HCT116 (cell line): ENCODE data around the gene BRIP1. TPM values are rescaled to one million over a fixed set of nuclear protein-coding genes. Genes with fewer than 3 reads are reported as not detected.

Experiments
- ATAC-seq: fragments of 200-7000 bp; cut with Tn5 transposase; 2 replicates; pipeline ENCODE4 v1.9.1; 2020; ENCODE audit warnings: mild to moderate bottlenecking, moderate library complexity
- BruUV-seq: library from RNA; stranded (reverse); fragments of 400-500 nt; replicated peaks from 2 replicates; lab custom pipeline; 2021; lab: Mats Ljungman, UMichigan
- CTCF ChIA-PET: fragments of 300-600 bp; sonication (Branson Sonifier 250); formaldehyde crosslinking; loops from one replicate; lab custom pipeline; 2021; ENCODE audit warnings: antibody characterized with exemption; lab: Charles Lee
- POLR2A ChIA-PET: fragments of 300-600, 350-600 bp; sonication (Branson Sonifier 250); formaldehyde crosslinking; loops from one replicate; lab custom pipeline; 2021; ENCODE audit warnings: antibody characterized with exemption; lab: Charles Lee
- RAD21 ChIA-PET, 2 experiments: fragments of 300-600 bp; sonication (Branson Sonifier 250); formaldehyde crosslinking; loops; one replicate each; lab custom pipeline; 2023; ENCODE audit warnings: low total read pairs in 2 of 2; ENCODE audit not compliant: uncharacterized antibody in 2 of 2, unreplicated experiment in 2 of 2, low non-redundant PET in 1 of 2; lab: Charles Lee
- DNase-seq: peaks from one replicate; pipeline ENCODE4 v3.0.0-alpha.2; 2010; ENCODE audit warnings: low read depth, low spot score
- H2AFZ ChIP-seq: fragments of 200-600 bp; shearing (Covaris generic), sonication (generic); 2 replicates; pipeline ENCODE4 v1.6.1; 2017; ENCODE audit warnings: low read depth, mixed run types, mixed read lengths, antibody characterized with exemption, low read length; ENCODE audit not compliant: poor library complexity, severe bottlenecking
- H3K27ac ChIP-seq: 2 replicates; pipeline ENCODE4 v1.5.1; 2012; ENCODE audit warnings: low read depth, low read length
- H3K27me3 ChIP-seq: fragments of 200-600 bp; sonication (generic); 2 replicates; pipeline ENCODE4 v1.6.1; 2016; ENCODE audit warnings: mixed run types, low read length, mixed read lengths; ENCODE audit not compliant: insufficient read depth
- H3K36me3 ChIP-seq, 2 experiments: fragments of 200-500 bp in 1 of 2; fragments of 200-600 bp in 1 of 2; sonication (Bioruptor generic) in 1 of 2; sonication (generic) in 1 of 2; 2 replicates each; pipeline versions ENCODE4 v1.5.1 to v1.6.1; 2014 to 2016; ENCODE audit warnings: low read length in 2 of 2, inconsistent platforms in 1 of 2, mixed read lengths in 1 of 2, mixed run types in 1 of 2; ENCODE audit not compliant: insufficient read depth in 2 of 2, control insufficient read depth in 1 of 2
- H3K4me1 ChIP-seq, 2 experiments: fragments of 200-600 bp in 1 of 2; sonication (generic) in 1 of 2; 2 replicates each; pipeline versions ENCODE4 v1.5.1 to v1.6.1; 2012 to 2017; ENCODE audit warnings: low read length in 2 of 2, inconsistent platforms in 1 of 2, mild to moderate bottlenecking in 1 of 2, mixed read lengths in 1 of 2, mixed run types in 1 of 2, moderate library complexity in 1 of 2; ENCODE audit not compliant: insufficient read depth in 2 of 2, control insufficient read depth in 1 of 2
- H3K4me2 ChIP-seq: fragments of 200-600 bp; sonication (generic); 2 replicates; pipeline ENCODE4 v1.6.1; 2017; ENCODE audit warnings: mixed run types, low read length, mixed read lengths
- H3K4me3 ChIP-seq, 2 experiments: fragments of 200-600 bp in 1 of 2; sonication (generic) in 1 of 2; replicated peaks in 1 of 2; 2 replicates each; pipeline ENCODE4 v1.5.1; 2011 to 2016; ENCODE audit warnings: low read length in 2 of 2, control low read depth in 1 of 2, low read depth in 1 of 2, mild to moderate bottlenecking in 1 of 2, mixed read lengths in 1 of 2, mixed run types in 1 of 2
- H3K79me2 ChIP-seq: fragments of 200-600 bp; sonication (generic); 2 replicates; pipeline ENCODE4 v1.6.1; 2017; ENCODE audit warnings: mild to moderate bottlenecking, mixed run types, low read length, moderate library complexity, mixed read lengths; ENCODE audit not compliant: insufficient read depth
- H3K9ac ChIP-seq: fragments of 200-600 bp; sonication (generic); 2 replicates; pipeline ENCODE4 v1.6.1; 2016; ENCODE audit warnings: low read length, mixed read lengths
- H3K9me2 ChIP-seq: fragments of 200-600 bp; sonication (generic), shearing (Covaris generic); 2 replicates; pipeline ENCODE4 v1.6.1; 2017; ENCODE audit warnings: mixed run types, mild to moderate bottlenecking, moderate library complexity; ENCODE audit not compliant: insufficient read depth
- H3K9me3 ChIP-seq, 2 experiments: fragments of 200-500 bp in 1 of 2; fragments of 200-600 bp in 1 of 2; sonication (Bioruptor generic) in 1 of 2; sonication (generic) in 1 of 2; 2 replicates each; pipeline ENCODE4 v1.6.1; 2014 to 2017; ENCODE audit warnings: low read length in 2 of 2, mixed read lengths in 2 of 2, inconsistent platforms in 1 of 2, low read depth in 1 of 2, mild to moderate bottlenecking in 1 of 2, mixed run types in 1 of 2, moderate library complexity in 1 of 2; ENCODE audit not compliant: control insufficient read depth in 1 of 2, insufficient read depth in 1 of 2
- H4K20me1 ChIP-seq: fragments of 200-600 bp; sonication (generic), shearing (Covaris generic); 2 replicates; pipeline ENCODE4 v1.6.1; 2017; ENCODE audit warnings: mixed run types, mild to moderate bottlenecking, moderate library complexity; ENCODE audit not compliant: insufficient read depth
- ATF3 ChIP-seq: IDR thresholded peaks from 2 replicates; pipeline ENCODE4 v1.6.1; 2012
- CBX3 ChIP-seq: IDR thresholded peaks from 2 replicates; pipeline ENCODE4 v1.6.1; 2012; ENCODE audit warnings: low read depth
- CEBPB ChIP-seq: IDR thresholded peaks from 2 replicates; pipeline ENCODE4 v1.6.1; 2012; ENCODE audit warnings: low read depth
- CTCF ChIP-seq, 3 experiments: fragments of 200-600 bp in 1 of 3; sonication (generic) in 1 of 3; IDR thresholded peaks in 2 of 3; conservative IDR thresholded peaks in 1 of 3; 2 replicates each; pipeline ENCODE4 v1.5.1; 2012 to 2017; ENCODE audit warnings: low read depth in 2 of 3, low read length in 2 of 3, antibody characterized with exemption in 1 of 3, borderline replicate concordance in 1 of 3, control low read depth in 1 of 3, mild to moderate bottlenecking in 1 of 3, mixed read lengths in 1 of 3, mixed run types in 1 of 3, moderate library complexity in 1 of 3; ENCODE audit not compliant: insufficient read depth in 1 of 3
- ELF1 ChIP-seq: IDR thresholded peaks from 2 replicates; pipeline ENCODE4 v1.6.1; 2012; ENCODE audit warnings: low read depth, borderline replicate concordance
- EZH2 ChIP-seq: fragments of 200-600 bp; sonication (generic); IDR thresholded peaks from 2 replicates; pipeline ENCODE4 v1.6.1; 2017; ENCODE audit warnings: antibody characterized with exemption, mixed run types
- POLR2A ChIP-seq: IDR thresholded peaks from 2 replicates; pipeline ENCODE4 v1.7.0; 2011; ENCODE audit warnings: borderline replicate concordance; ENCODE audit not compliant: insufficient read depth, insufficient read length; ENCODE audit errors: extremely low read depth
- POLR2AphosphoS5 ChIP-seq: IDR thresholded peaks from 2 replicates; pipeline ENCODE4 v1.6.1; 2011; ENCODE audit warnings: mild to moderate bottlenecking, low read depth, low read length, moderate library complexity
- YY1 ChIP-seq: IDR thresholded peaks from 2 replicates; pipeline ENCODE4 v1.6.1; 2011; ENCODE audit warnings: low read length, low read depth, moderate library complexity, mild to moderate bottlenecking; ENCODE audit not compliant: insufficient replicate concordance; ENCODE audit errors: extremely low read depth
- ZFX ChIP-seq: fragments of 450-650 bp; IDR thresholded peaks from 2 replicates; pipeline ENCODE4 v1.6.1; 2017
- intact Hi-C: fragments of 100-400 bp; cut with micrococcal nuclease; formaldehyde crosslinking; loops from 2 replicates; pipeline ENCODE4 v1.10.0; 2022
- total RNA-seq: library from RNA; stranded (reverse); gene quantifications from one replicate; pipeline ENCODE4 v1.2.1, GENCODE V29; 2021; ENCODE audit not compliant: unreplicated experiment

The BRIP1 gene
- total RNA-seq, 1 experiment from 2014 or later = 22.2 TPM

GRCh38 chr17:61734012-61734411 is 129.3 kb downstream of the BRIP1 start:
- peaks cover 5 to 13% of the 10 kb centered on the region in 2 experiments; a peak in 3 of 4 replicates for H3K9me3 ChIP-seq
- no peak overlapping the region for H3K4me2 ChIP-seq
- CTCF ChIA-PET = no interaction called here
- ATAC-seq = no peak
- intact Hi-C loops = no loop called here
- no peak overlapping the region for H3K4me3 ChIP-seq
- no peaks in the 10 kb centered on the region for H3K9me2 ChIP-seq
- no peaks in the 10 kb centered on the region for H3K27me3 ChIP-seq
- peaks cover 1 to 21% of the 10 kb centered on the region in 2 experiments; a peak in 1 of 4 replicates for H3K36me3 ChIP-seq
- DNase-seq = no peak
- no peaks in the 10 kb centered on the region for H3K4me1 ChIP-seq
- no peak overlapping the region for H2AFZ ChIP-seq
- POLR2A ChIA-PET = no interaction called here
- RAD21 ChIA-PET = no interaction called here
- TF ChIP-seq ZFX = no peak
- no peak for TF ChIP-seq ATF3
- TF ChIP-seq POLR2A = no peak
- TF ChIP-seq POLR2AphosphoS5 = no peak
- no peak for TF ChIP-seq EZH2
- no peak for TF ChIP-seq ELF1
- no peak for TF ChIP-seq CTCF (IDR thresholded peaks at IDR 0.05 in 2 of 3, conservative IDR thresholded peaks at IDR 0.05 in 1 of 3; ENCODE audit: borderline replicate concordance in 1 of 3, insufficient read depth in 1 of 3, low read depth in 2 of 3, low read length in 2 of 3)
- TF ChIP-seq YY1 = no peak
- no peak for TF ChIP-seq CBX3
- no peak for TF ChIP-seq CEBPB
- no peak overlapping the region for H3K9ac ChIP-seq
- no peaks in the 10 kb centered on the region for H3K79me2 ChIP-seq
- H4K20me1 ChIP-seq = no peaks in the 10 kb centered on the region
- BruUV-seq = no TSS peak
- H3K27ac ChIP-seq = no peak overlapping the region
